ENCODE data around the gene DNAJC5. TPM values are rescaled to one million over a fixed set of nuclear protein-coding genes. Genes with fewer than 3 reads are reported as not detected.
A peak's percentile ranks its signal among the peaks of the same experiment; 100 is the strongest.
"Not testable (repeated sequence)": the region's sequence is repeated elsewhere in the genome, so short reads cannot be mapped to it uniquely, and the experiment has no call there.

DNAJC5 gene
- total and polyA plus RNA-seq, 10 donors = 12.7 to 83.1 (median 58.6) TPM

GRCh38 chr20:63880901-63881300 lies 14.0 kb upstream of the DNAJC5 start:
- intact Hi-C loops (cut with DNase I; ENCODE audit: low total_unique reads); DNase-seq; H3K9me3 ChIP-seq: not testable (repeated sequence)

GRCh38 chr20:63881451-63882226 lies 13.3 kb upstream of the DNAJC5 start:
- no peak overlapping the region for H3K27ac ChIP-seq
- no peak for TF ChIP-seq POLR2AphosphoS5 (IDR thresholded peaks at IDR 0.05)
- no peak for TF ChIP-seq CTCF (IDR thresholded peaks at IDR 0.05 in 8 of 11, conservative IDR thresholded peaks at IDR 0.05 in 3 of 11)
- no peak for TF ChIP-seq POLR2A (IDR thresholded peaks at IDR 0.05)
- no peaks in the 10 kb centered on the region for H3K9me3 ChIP-seq
- H3K27me3 ChIP-seq (replicated peaks in 1 of 7) = no peaks in the 10 kb centered on the region
- peaks cover 0 to 32% (median 10%) of the 10 kb centered on the region in 6 donors for H3K4me1 ChIP-seq
- intact Hi-C loops (cut with DNase I; ENCODE audit: low total_unique reads) = no loop called here
- H3K4me3 ChIP-seq = no peak overlapping the region
- WGBS, 5 donors = 90 to 95% (median 91%) methylated on average over 13 to 19 of the region's 19 CpGs
- peak; percentile 51 for DNase-seq
- H3K36me3 ChIP-seq = peaks cover 0 to 94% (median 63%) of the 10 kb centered on the region in 6 donors

More at GRCh38 chr20:63880901-63881300, 14.0 kb upstream of the DNAJC5 start:
- H3K4me3 ChIP-seq; H3K27ac ChIP-seq; H3K27me3 ChIP-seq (replicated peaks in 1 of 7): not testable (repeated sequence)
- TF ChIP-seq POLR2AphosphoS5 (IDR thresholded peaks at IDR 0.05) = peak in 1 of 3 donors; percentile 21
- WGBS, 5 donors = 88 to 97% (median 96%) methylated on average over 13 of the region's 13 CpGs
- peaks cover 0 to 94% (median 66%) of the 10 kb centered on the region in 6 donors for H3K36me3 ChIP-seq
- H3K4me1 ChIP-seq = peaks cover 0 to 38% (median 10%) of the 10 kb centered on the region in 6 donors

GRCh38 chr20:63882257-63883200 lies 12.4 kb upstream of the DNAJC5 start:
- TF ChIP-seq POLR2A (IDR thresholded peaks at IDR 0.05) (no peak), POLR2AphosphoS5 (IDR thresholded peaks at IDR 0.05) (peak in 2 of 3 donors; percentile 3 to 4), CTCF (IDR thresholded peaks at IDR 0.05 in 8 of 11, conservative IDR thresholded peaks at IDR 0.05 in 3 of 11) (no peak)
- Histone ChIP-seq H3K27ac (no peak overlapping the region), H3K4me3 (no peak overlapping the region), H3K9me3 (no peaks in the 10 kb centered on the region), H3K27me3 (replicated peaks in 1 of 7) (no peaks in the 10 kb centered on the region), H3K4me1 (peaks cover 0 to 24% (median 8%) of the 10 kb centered on the region in 6 donors), H3K36me3 (peaks cover 0 to 94% (median 66%) of the 10 kb centered on the region in 6 donors)
- intact Hi-C loops (cut with DNase I; ENCODE audit: low total_unique reads) = no loop called here
- 91 to 96% (median 93%) methylated on average over 15 to 28 of the region's 28 CpGs for WGBS, 5 donors
- DNase-seq = no peak

- peak in 1 of 3 donors; percentile 28 for TF ChIP-seq POLR2AphosphoS5 (IDR thresholded peaks at IDR 0.05)
- no peak for TF ChIP-seq CTCF (IDR thresholded peaks at IDR 0.05 in 8 of 11, conservative IDR thresholded peaks at IDR 0.05 in 3 of 11)
- Histone ChIP-seq H3K9me3 (no peaks in the 10 kb centered on the region), H3K4me3 (no peak overlapping the region), H3K4me1 (peaks cover 0 to 18% (median 4%) of the 10 kb centered on the region in 6 donors), H3K27me3 (replicated peaks in 1 of 7) (no peaks in the 10 kb centered on the region), H3K27ac (no peak overlapping the region), H3K36me3 (peaks cover 2 to 94% (median 66%) of the 10 kb centered on the region in 6 donors)
- 79 to 92% (median 86%) methylated on average over 5 to 6 of the region's 6 CpGs for WGBS, 5 donors
- intact Hi-C loops (cut with DNase I; ENCODE audit: low total_unique reads) = no loop called here
- DNase-seq = no peak
These were observed 11.7 kb upstream of the DNAJC5 start for GRCh38 chr20:63883201-63883593.
